B cell (primary cell): ENCODE data around the gene NEGR1. TPM values are rescaled to one million over a fixed set of nuclear protein-coding genes. Genes with fewer than 3 reads are reported as not detected.

ENCODE experiments used
- ATAC-seq: fragments of 200-7000 bp; cut with Tn5 transposase; one replicate; pipeline ENCODE4 v1.10.0; 2021; ENCODE audit warnings: low read depth, mild to moderate bottlenecking, moderate number of reproducible peaks, moderate library complexity
- CTCF ChIA-PET: fragments of 350-600 bp; sonication (Branson Sonifier 250); formaldehyde crosslinking; loops from one replicate; lab custom pipeline; 2021; ENCODE audit warnings: antibody characterized with exemption, inconsistent platforms; lab: Charles Lee
- POLR2A ChIA-PET: fragments of 350-600 bp; sonication (Branson Sonifier 250); formaldehyde crosslinking; loops from one replicate; lab custom pipeline; 2021; ENCODE audit warnings: antibody characterized with exemption; lab: Charles Lee
- DNase-seq: peaks from one replicate; pipeline ENCODE4 v3.0.0; 2013
- H2AFZ ChIP-seq: 2 replicates; pipeline ENCODE4 v1.6.1; 2012; ENCODE audit warnings: mild to moderate bottlenecking, low read depth, low read length; ENCODE audit not compliant: insufficient read depth, poor library complexity, severe bottlenecking
- H3K27ac ChIP-seq, 2 donors: 1 replicate in 1 of 2; 2 replicates in 1 of 2; pipeline ENCODE4 v1.5.1; 2012 to 2013; ENCODE audit warnings: low read length in 2 of 2, mild to moderate bottlenecking in 2 of 2, moderate library complexity in 1 of 2
- H3K27me3 ChIP-seq, 4 experiments: fragments of 200-600 bp in 1 of 4; sonication (generic) in 1 of 4; replicated peaks in 1 of 4; 1 replicate in 2 of 4; 2 replicates in 2 of 4; pipeline versions ENCODE4 v1.6.1 to v1.7.0; 2013 to 2016; ENCODE audit warnings: low read length in 3 of 4, mild to moderate bottlenecking in 2 of 4, mixed read lengths in 1 of 4, moderate library complexity in 1 of 4; ENCODE audit not compliant: insufficient read depth in 4 of 4, control insufficient read depth in 3 of 4; ENCODE audit errors: control extremely low read depth in 1 of 4
- H3K36me3 ChIP-seq, 2 experiments: replicated peaks in 1 of 2; 1 replicate in 1 of 2; 2 replicates in 1 of 2; pipeline versions ENCODE4 v1.6.1 to v1.7.1; 2013; ENCODE audit warnings: low read length in 1 of 2; ENCODE audit not compliant: insufficient read depth in 2 of 2, control insufficient read depth in 1 of 2; ENCODE audit errors: control extremely low read depth in 1 of 2, extremely low read depth in 1 of 2
- H3K4me1 ChIP-seq, 2 donors: fragments of 200-600 bp in 1 of 2; sonication (generic) in 1 of 2; 1 replicate in 1 of 2; 2 replicates in 1 of 2; pipeline versions ENCODE4 v1.5.1 to v1.6.1; 2013 to 2017; ENCODE audit warnings: low read length in 2 of 2; ENCODE audit not compliant: control insufficient read depth in 2 of 2, insufficient read depth in 2 of 2
- H3K4me2 ChIP-seq: replicated peaks from 2 replicates; pipeline ENCODE3; 2012; ENCODE audit warnings: mild to moderate bottlenecking, low read depth, low read length; ENCODE audit not compliant: poor library complexity, severe bottlenecking
- H3K4me3 ChIP-seq, 5 experiments: fragments of 200-600 bp in 1 of 5; sonication (generic) in 1 of 5; 1 replicate in 3 of 5; 2 replicates in 2 of 5; pipeline versions ENCODE4 v1.5.1 to v1.7.0; 2011 to 2016; ENCODE audit warnings: low read length in 4 of 5, mild to moderate bottlenecking in 4 of 5, low read depth in 2 of 5, control low read depth in 1 of 5, moderate library complexity in 1 of 5; ENCODE audit not compliant: insufficient read depth in 1 of 5; ENCODE audit errors: control extremely low read depth in 1 of 5, extremely low read depth in 1 of 5
- H3K79me2 ChIP-seq: fragments of 200-600 bp; sonication (generic); one replicate; pipeline ENCODE4 v1.6.0; 2016; ENCODE audit warnings: low read length; ENCODE audit not compliant: control insufficient read depth, insufficient read depth
- H3K9ac ChIP-seq: fragments of 200-600 bp; sonication (generic); 2 replicates; pipeline ENCODE4 v1.6.1; 2017; ENCODE audit warnings: mild to moderate bottlenecking, low read length, moderate library complexity
- H3K9me3 ChIP-seq, 3 donors: one replicate each; pipeline versions ENCODE4 v1.6.1 to v1.7.1; 2013; ENCODE audit warnings: low read length in 2 of 3; ENCODE audit not compliant: control insufficient read depth in 2 of 3, insufficient read depth in 1 of 3; ENCODE audit errors: control extremely low read depth in 1 of 3
- H4K20me1 ChIP-seq: 2 replicates; pipeline ENCODE4 v1.6.0; 2012; ENCODE audit warnings: mild to moderate bottlenecking, low read length; ENCODE audit not compliant: insufficient read depth, control insufficient read depth, poor library complexity, severe bottlenecking
- H3K27ac Mint-ChIP-seq: one replicate; pipeline ENCODE4 v1.8.0; 2021; ENCODE audit warnings: mixed read lengths
- H3K27me3 Mint-ChIP-seq: one replicate; pipeline ENCODE4 v1.8.0; 2021; ENCODE audit warnings: mixed read lengths
- H3K4me1 Mint-ChIP-seq: one replicate; pipeline ENCODE4 v1.8.0; 2021; ENCODE audit warnings: mixed read lengths
- H3K4me3 Mint-ChIP-seq: one replicate; pipeline ENCODE4 v1.8.0; 2021; ENCODE audit warnings: mixed read lengths
- H3K9me3 Mint-ChIP-seq: one replicate; pipeline ENCODE4 v1.8.0; 2022; ENCODE audit warnings: mixed read lengths; ENCODE audit not compliant: insufficient read depth
- EZH2 ChIP-seq: IDR thresholded peaks from 2 replicates; pipeline ENCODE4 v1.6.1; 2012; ENCODE audit warnings: borderline replicate concordance, low read depth, mild to moderate bottlenecking, moderate library complexity, low read length; ENCODE audit not compliant: insufficient read depth, poor library complexity, severe bottlenecking
- WGBS: methylation state at CpG from one replicate; pipeline ENCODE4 v1.1.5; 2013; ENCODE audit warnings: missing lambda C conversion rate; ENCODE audit not compliant: insufficient coverage; 5-methylcytosine and 5-hydroxymethylcytosine counted together
- intact Hi-C: fragments of 100-400 bp; cut with micrococcal nuclease; formaldehyde crosslinking; loops from one replicate; pipeline ENCODE4 v1.10.0; 2022
- polyA plus RNA-seq: library from polyadenylated mRNA; depleted of rRNA; stranded (reverse); fragments of >200 nt; gene quantifications from 2 replicates; pipeline ENCODE4 v1.2.3, GENCODE V29; 2012
- total RNA-seq, 2 donors: library from RNA; stranded (reverse); fragments of 120-200 nt in 1 of 2; gene quantifications; 1 replicate in 1 of 2; 2 replicates in 1 of 2; pipeline versions ENCODE4 v1.2.3 to v1.2.4, GENCODE V29; 2013 to 2022
- TF ChIP-seq, protein P1 (sequence below): fragments of 200-600 bp; IDR thresholded peaks from one replicate; pipeline ENCODE4 v1.8.0; 2022; ENCODE audit warnings: antibody characterized with exemption, mild to moderate bottlenecking

Gene NEGR1
- total and polyA plus RNA-seq, 2 donors (not counting 1 experiment from before 2014, with no cell fraction given) = 0.01 TPM; not detected in 1

DNA sequence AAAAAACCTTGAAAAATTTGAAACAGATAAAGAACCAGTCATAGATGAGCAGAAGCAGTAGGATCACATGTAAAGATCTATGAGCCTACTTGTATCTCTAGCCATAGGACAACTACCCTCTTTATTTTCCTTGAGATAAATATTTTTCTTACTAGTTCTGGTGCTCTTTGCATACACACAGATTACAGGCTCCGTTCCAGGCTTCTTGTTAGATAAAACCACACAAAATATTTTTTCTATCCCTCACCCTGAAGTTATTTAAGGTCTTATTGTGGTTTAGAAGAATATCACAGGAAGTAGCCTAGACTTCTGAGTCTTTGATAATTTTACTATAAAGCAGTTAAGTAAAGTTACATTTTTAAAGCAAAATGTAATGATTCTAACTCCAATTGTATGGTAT, 512.2 kb downstream of the NEGR1 start:
- H3K27me3 ChIP-seq = no peaks in the 10 kb centered on the region
- no peak overlapping the region for H3K9ac ChIP-seq
- Mint-ChIP-seq H3K4me3 (no peak overlapping the region), H3K9me3 (peaks cover 9% of the 10 kb centered on the region), H3K27ac (no peak overlapping the region), H3K27me3 (no peaks in the 10 kb centered on the region), H3K4me1 (no peaks in the 10 kb centered on the region)
- H3K4me1 ChIP-seq = no peaks in the 10 kb centered on the region
- no peak overlapping the region for H3K4me3 ChIP-seq
- H4K20me1 ChIP-seq = no peaks in the 10 kb centered on the region
- ChIA-PET POLR2A (no interaction called here), CTCF (no interaction called here)
- H3K9me3 ChIP-seq = peaks cover 0 to 7% (median 0%) of the 10 kb centered on the region in 3 donors
- TF ChIP-seq, protein P1, sequence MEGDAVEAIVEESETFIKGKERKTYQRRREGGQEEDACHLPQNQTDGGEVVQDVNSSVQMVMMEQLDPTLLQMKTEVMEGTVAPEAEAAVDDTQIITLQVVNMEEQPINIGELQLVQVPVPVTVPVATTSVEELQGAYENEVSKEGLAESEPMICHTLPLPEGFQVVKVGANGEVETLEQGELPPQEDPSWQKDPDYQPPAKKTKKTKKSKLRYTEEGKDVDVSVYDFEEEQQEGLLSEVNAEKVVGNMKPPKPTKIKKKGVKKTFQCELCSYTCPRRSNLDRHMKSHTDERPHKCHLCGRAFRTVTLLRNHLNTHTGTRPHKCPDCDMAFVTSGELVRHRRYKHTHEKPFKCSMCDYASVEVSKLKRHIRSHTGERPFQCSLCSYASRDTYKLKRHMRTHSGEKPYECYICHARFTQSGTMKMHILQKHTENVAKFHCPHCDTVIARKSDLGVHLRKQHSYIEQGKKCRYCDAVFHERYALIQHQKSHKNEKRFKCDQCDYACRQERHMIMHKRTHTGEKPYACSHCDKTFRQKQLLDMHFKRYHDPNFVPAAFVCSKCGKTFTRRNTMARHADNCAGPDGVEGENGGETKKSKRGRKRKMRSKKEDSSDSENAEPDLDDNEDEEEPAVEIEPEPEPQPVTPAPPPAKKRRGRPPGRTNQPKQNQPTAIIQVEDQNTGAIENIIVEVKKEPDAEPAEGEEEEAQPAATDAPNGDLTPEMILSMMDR = no peak
- TF ChIP-seq EZH2 = no peak
- DNase-seq = no peak
- H2AFZ ChIP-seq = no peak overlapping the region
- no peak for ATAC-seq
- no peak overlapping the region for H3K4me2 ChIP-seq
- WGBS = no CpG with 5 or more reads among the region's 1 CpG
- H3K27ac ChIP-seq = no peak overlapping the region
- no peaks in the 10 kb centered on the region for H3K79me2 ChIP-seq
- intact Hi-C loops = no loop called here
- no peaks in the 10 kb centered on the region for H3K36me3 ChIP-seq

DNA sequence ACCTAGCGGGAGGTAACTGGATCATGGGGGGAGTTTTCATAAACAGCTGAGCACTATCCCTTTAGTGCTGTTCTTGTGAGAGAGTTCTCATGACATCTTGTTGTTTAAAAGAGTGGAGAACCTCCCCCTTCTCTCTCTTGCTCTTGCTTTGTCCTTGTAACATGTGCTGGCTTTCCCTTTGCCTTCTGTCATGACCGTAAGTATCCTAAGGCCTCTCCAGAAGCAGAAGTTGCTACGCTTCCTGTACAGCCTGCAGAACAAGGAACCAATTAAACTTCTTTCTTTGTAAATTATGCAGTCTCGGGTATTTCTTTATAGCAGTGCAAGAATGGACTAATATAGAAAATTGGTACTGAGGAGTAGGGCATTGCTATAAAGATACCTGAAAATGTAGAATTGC, 515.6 kb downstream of the NEGR1 start:
- 80% methylated on average over 1 of the region's 4 CpGs for WGBS
- no peak for ATAC-seq
- H3K4me3 Mint-ChIP-seq = no peak overlapping the region

More for the DNA sequence above, 515.6 kb downstream of the NEGR1 start:
- Histone ChIP-seq H3K36me3 (no peaks in the 10 kb centered on the region), H3K4me2 (no peak overlapping the region), H3K9me3 (peaks cover 0 to 7% (median 0%) of the 10 kb centered on the region in 3 donors), H4K20me1 (no peaks in the 10 kb centered on the region), H3K4me3 (no peak overlapping the region), H3K4me1 (no peaks in the 10 kb centered on the region), H3K79me2 (no peaks in the 10 kb centered on the region), H3K9ac (no peak overlapping the region), H3K27me3 (no peaks in the 10 kb centered on the region), H2AFZ (no peak overlapping the region), H3K27ac (no peak overlapping the region)
- intact Hi-C loops = no loop called here
- DNase-seq = no peak
- POLR2A ChIA-PET = no interaction called here
- Mint-ChIP-seq H3K9me3 (peaks cover 9% of the 10 kb centered on the region), H3K27ac (no peak overlapping the region), H3K27me3 (no peaks in the 10 kb centered on the region), H3K4me1 (no peaks in the 10 kb centered on the region)
- CTCF ChIA-PET = no interaction called here
- TF ChIP-seq, protein P1 = no peak
- no peak for TF ChIP-seq EZH2
